ENCODE results near the gene SNRPF. TPM values are rescaled to one million over a fixed set of nuclear protein-coding genes. Genes with fewer than 3 reads are reported as not detected.

Gene SNRPF
- total and polyA plus RNA-seq, 2 of the 8 experiments (the other 6 are each of a cell fraction or from before 2014, with no cell fraction given), result 58.5 to 79.7 TPM

DNA sequence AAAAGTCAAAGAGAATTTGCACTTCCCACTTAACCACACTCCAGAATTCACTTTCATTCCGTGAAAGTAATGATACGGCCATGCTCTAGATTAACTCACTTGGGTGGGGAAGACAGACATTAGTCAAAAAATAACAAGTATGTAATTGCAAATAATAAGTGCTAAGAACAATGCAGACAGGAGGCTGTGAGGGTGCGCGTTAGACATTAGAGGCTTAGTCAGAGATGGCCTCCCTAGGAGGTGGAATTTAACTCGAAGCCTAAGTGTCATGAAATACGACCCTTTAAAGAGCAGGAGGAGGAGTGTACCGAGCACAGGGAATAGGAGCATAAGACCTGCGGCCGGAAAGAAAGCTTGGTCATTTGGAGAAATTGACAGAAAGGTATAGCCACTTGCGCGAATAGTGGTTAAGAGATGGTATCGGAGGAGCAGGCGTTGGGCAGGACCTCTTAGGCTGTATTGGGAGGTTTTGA is 628 bp downstream of the SNRPF start:
- Histone ChIP-seq H3K4me3 (ENCODE audit: extremely low read depth in 1 of 4, insufficient read depth in 2 of 4, low read depth in 3 of 4, low read length in 4 of 4) (peak overlapping the region; percentile 96 to 98 (median 97)), H3K9ac (replicated peaks in 1 of 4; ENCODE audit: extremely low read depth in 1 of 4, low read depth in 3 of 4, low read length in 3 of 4) (peak overlapping the region; percentile 82 to 97 (median 96)), H3K79me2 (ENCODE audit: control insufficient read depth in 1 of 2, insufficient read depth in 2 of 2, low read length in 2 of 2) (peaks cover 16 to 56% of the 10 kb centered on the region in 2 experiments), H3K18ac (ENCODE audit: extremely low read depth, low read length) (0 out of 2 replicates have a peak overlapping the region, but pooled peaks have one; percentile 72), H3K9me3 (ENCODE audit: insufficient read depth in 2 of 2, low read depth in 1 of 2, low read length in 1 of 2) (peaks cover 0 to 6% of the 10 kb centered on the region in 2 experiments; a peak in 1 of 4 replicates), H4K20me1 (replicated peaks in 1 of 2; ENCODE audit: control insufficient read depth in 1 of 2, insufficient read depth in 2 of 2, low read length in 2 of 2) (peaks cover 2 to 3% of the 10 kb centered on the region in 2 experiments), H2AK5ac (ENCODE audit: low read depth, low read length) (peak overlapping the region; percentile 16; the same call in 1 of the 2 replicates), H2BK15ac (ENCODE audit: low read length) (no peak overlapping the region), H4K8ac (ENCODE audit: extremely low read depth, insufficient read depth, low read length) (no peak overlapping the region), H3K27me3 (replicated peaks in 1 of 4; ENCODE audit: control insufficient read depth in 3 of 4, extremely low read depth in 1 of 4, insufficient read depth in 3 of 4, low read length in 3 of 4) (no peaks in the 10 kb centered on the region), H3K79me1 (ENCODE audit: low read depth, low read length) (no peaks in the 10 kb centered on the region), H3K27ac (ENCODE audit: low read depth, low read length) (peak overlapping the region; percentile 89), H2BK5ac (ENCODE audit: low read depth, low read length) (peak overlapping the region; percentile 96), H3K23me2 (ENCODE audit: low read depth, low read length) (peaks cover 14% of the 10 kb centered on the region), H2AFZ (ENCODE audit: low read length) (no peak overlapping the region), H3K14ac (ENCODE audit: insufficient read length) (no peak overlapping the region), H2BK120ac (replicated peaks; ENCODE audit: low read depth, low read length) (no peak overlapping the region), H3K4me1 (replicated peaks in 1 of 4; ENCODE audit: control insufficient read depth in 3 of 4, insufficient read depth in 4 of 4, low read length in 3 of 4) (peaks cover 0 to 4% (median 2%) of the 10 kb centered on the region in 4 experiments; a peak in 3 of 7 replicates), H3K36me3 (ENCODE audit: control insufficient read depth in 2 of 4, insufficient read depth in 4 of 4, low read length in 3 of 4) (peaks cover 2 to 33% (median 26%) of the 10 kb centered on the region in 4 experiments), H3K4ac (replicated peaks; ENCODE audit: insufficient read length, low read depth, low read length) (peak overlapping the region; percentile 19), H3K56ac (replicated peaks; ENCODE audit: insufficient read length, low read depth, low read length) (peak overlapping the region; percentile 20), H2BK20ac (ENCODE audit: low read length) (no peak overlapping the region), H4K91ac (replicated peaks; ENCODE audit: insufficient read length, low read length) (no peak overlapping the region), H4K5ac (ENCODE audit: insufficient read length, low read depth, low read length) (no peak overlapping the region), H3K23ac (ENCODE audit: insufficient read length) (no peak overlapping the region), H3K4me2 (ENCODE audit: insufficient read depth in 1 of 2, low read depth in 2 of 2, low read length in 2 of 2) (peak overlapping the region; percentile 84 to 94), H2BK12ac (ENCODE audit: low read depth, low read length) (no peak overlapping the region; the same call in 1 of the 2 replicates)
- no peak for DNase-seq (ENCODE audit: low read depth in 1 of 2, low spot score in 2 of 2)
- ChIA-PET POLR2A (ENCODE audit: partially characterized antibody) (interaction anchor here (0.7 to 6.7 kb wide), 14 partner anchors 9 to 284 kb away, joined by 3 to 53 read pairs (median 4); partner anchors contain the start of genes AMDHD1, CCDC38 and NTN4), CTCF (ENCODE audit: partially characterized antibody) (interaction anchor here (0.6 to 1.4 kb wide), 2 partner anchors 14 to 289 kb away, joined by 3 read pairs; no protein-coding TSS in a partner anchor)
- TF ChIP-seq TBP (IDR thresholded peaks at IDR 0.05; ENCODE audit: low read depth, low read length), result peak; percentile 44
- TF ChIP-seq GABPA (IDR thresholded peaks at IDR 0.05; ENCODE audit: borderline replicate concordance, insufficient read depth, low read length), result no peak
- TF ChIP-seq SIX5 (IDR thresholded peaks at IDR 0.05; ENCODE audit: low read depth, low read length), result no peak
- peak in 1 of 2 experiments; percentile 57; a peak in 2 of 4 replicates for TF ChIP-seq SIN3A (conservative IDR thresholded peaks at IDR 0.05 in 1 of 2, IDR thresholded peaks at IDR 0.05 in 1 of 2; ENCODE audit: low read depth in 1 of 2, low read length in 2 of 2)
- no peak for FAIRE-seq
- WGBS, 2 experiments (ENCODE audit: extremely low coverage in 1 of 2, insufficient coverage in 1 of 2, insufficient read length in 1 of 2, insufficient replicate concordance in 2 of 2, low coverage in 1 of 2, low lambda C conversion rate in 2 of 2, missing lambda C conversion rate in 1 of 2), result 4% methylated on average over 13 of the region's 13 CpGs; no CpG with 5 or more reads in 1 of the 2 experiments
